Measurements from ENCODE around the gene FUT6.

DNA sequence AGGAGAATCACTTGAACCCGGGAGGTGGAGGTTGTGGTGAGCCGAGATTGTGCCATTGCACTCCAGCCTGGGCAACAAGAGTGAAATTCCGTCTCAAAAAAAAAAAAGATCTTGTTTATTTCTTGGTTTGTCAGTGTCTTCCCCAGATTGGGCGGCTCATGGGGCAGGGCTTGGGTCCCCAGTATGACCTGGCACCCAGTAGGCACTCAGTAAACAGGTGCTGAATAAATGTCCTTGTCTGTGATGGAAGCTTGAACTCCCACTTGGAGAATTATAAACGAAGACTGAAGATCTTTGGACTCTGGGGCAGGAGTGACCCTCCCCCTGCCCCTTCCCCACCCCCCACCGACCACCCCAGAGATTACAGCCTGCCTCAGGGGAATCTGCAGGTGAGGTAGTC is 40.7 kb upstream of the FUT6 start:
- TF ChIP-seq, protein P1, sequence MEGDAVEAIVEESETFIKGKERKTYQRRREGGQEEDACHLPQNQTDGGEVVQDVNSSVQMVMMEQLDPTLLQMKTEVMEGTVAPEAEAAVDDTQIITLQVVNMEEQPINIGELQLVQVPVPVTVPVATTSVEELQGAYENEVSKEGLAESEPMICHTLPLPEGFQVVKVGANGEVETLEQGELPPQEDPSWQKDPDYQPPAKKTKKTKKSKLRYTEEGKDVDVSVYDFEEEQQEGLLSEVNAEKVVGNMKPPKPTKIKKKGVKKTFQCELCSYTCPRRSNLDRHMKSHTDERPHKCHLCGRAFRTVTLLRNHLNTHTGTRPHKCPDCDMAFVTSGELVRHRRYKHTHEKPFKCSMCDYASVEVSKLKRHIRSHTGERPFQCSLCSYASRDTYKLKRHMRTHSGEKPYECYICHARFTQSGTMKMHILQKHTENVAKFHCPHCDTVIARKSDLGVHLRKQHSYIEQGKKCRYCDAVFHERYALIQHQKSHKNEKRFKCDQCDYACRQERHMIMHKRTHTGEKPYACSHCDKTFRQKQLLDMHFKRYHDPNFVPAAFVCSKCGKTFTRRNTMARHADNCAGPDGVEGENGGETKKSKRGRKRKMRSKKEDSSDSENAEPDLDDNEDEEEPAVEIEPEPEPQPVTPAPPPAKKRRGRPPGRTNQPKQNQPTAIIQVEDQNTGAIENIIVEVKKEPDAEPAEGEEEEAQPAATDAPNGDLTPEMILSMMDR (IDR thresholded peaks at IDR 0.05): no peak
- no peak for TF ChIP-seq POLR2AphosphoS5 (IDR thresholded peaks at IDR 0.05)
